Coronary artery (tissue), 2 donors: ENCODE results near the gene CDKL5.
"Not testable (repeated sequence)": the region's sequence is repeated elsewhere in the genome, so short reads cannot be mapped to it uniquely, and the experiment has no call there.

Experiments used
- DNase-seq: peaks from one replicate; pipeline ENCODE4 v3.0.0-alpha.2; 2017; ENCODE audit warnings: low spot score
- H3K27ac ChIP-seq, 2 donors: fragments of 200-600 bp; sonication (generic); one replicate each; pipeline ENCODE4 v1.5.1; 2016 to 2019
- H3K4me3 ChIP-seq: fragments of 200-600 bp; sonication (generic); 2 replicates; pipeline ENCODE4 v1.5.1; 2016; ENCODE audit warnings: mild to moderate bottlenecking, moderate library complexity
- CTCF ChIP-seq: fragments of 200-600 bp; sonication (generic); IDR thresholded peaks from one replicate; pipeline ENCODE4 v1.5.1; 2019; ENCODE audit warnings: antibody characterized with exemption

The CDKL5 gene

DNA sequence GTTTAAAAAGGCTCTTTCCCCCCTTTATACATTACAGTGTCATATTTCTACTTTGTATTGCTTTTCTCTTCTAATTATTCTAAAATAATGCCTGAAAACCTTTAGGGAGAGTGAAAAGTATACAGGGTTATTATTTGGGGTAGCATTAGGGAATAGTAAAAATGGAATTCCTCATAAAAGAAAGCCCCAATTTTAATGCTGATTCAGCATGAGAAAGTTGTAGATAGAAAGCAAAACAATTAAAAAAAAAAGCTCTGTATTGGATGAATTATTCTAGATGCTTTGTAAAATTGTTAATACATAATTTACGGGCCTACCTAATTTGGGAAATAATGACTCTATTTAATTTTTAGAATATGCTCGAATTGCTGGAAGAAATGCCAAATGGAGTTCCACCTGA lies 154.1 kb downstream of the CDKL5 start:
- H3K27ac ChIP-seq: no peak overlapping the region
- H3K4me3 ChIP-seq: no peak overlapping the region
- TF ChIP-seq CTCF: no peak
- DNase-seq: no peak

- TF ChIP-seq CTCF: no peak
These were observed 157.6 kb downstream of the CDKL5 start for GRCh38 chrX:18582910-18583493.

DNA sequence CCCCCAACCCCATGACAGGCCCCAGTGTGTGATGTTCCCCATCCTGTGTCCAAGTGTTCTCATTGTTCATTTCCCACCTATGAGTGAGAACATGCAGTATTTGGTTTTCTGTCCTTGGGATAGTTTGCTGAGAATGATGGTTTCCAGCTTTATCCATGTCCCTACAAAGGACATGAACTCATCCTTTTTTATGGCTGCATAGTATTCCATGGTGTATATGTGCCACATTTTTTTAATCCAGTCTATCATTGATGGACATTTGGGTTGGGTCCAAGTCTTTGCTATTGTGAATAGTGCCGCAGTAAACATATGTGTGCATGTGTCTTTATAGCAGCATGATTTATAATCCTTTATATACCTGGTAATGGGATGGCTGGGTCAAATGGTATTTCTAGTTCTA lies 163.9 kb downstream of the CDKL5 start:
- not testable (repeated sequence) for H3K27ac ChIP-seq, H3K4me3 ChIP-seq, DNase-seq

More at GRCh38 chrX:18582910-18583493, 157.6 kb downstream of the CDKL5 start:
- H3K27ac ChIP-seq: no peak overlapping the region
- no peak for DNase-seq
- no peak overlapping the region for H3K4me3 ChIP-seq

DNA sequence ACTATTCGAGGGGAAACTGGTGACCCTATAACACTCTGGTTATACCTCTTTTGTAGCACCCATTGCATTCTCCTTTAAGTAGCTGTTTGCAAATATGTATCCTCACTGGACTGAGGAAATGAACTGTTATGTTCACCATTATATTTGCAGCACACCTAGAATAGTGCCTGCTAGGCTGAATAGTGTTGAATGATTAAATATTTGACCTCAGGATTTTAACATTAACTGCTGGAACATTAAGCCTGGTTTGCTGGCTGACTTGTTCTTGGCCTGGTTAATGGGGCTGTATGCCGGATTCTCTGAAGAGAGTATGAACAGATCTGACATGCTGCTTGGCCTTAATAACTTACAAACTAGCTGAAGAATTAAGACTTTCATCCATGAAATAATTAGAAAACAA lies 166.4 kb downstream of the CDKL5 start:
- H3K27ac ChIP-seq: no peak overlapping the region
- TF ChIP-seq CTCF: no peak

GRCh38 chrX:18594079-18594478 lies 168.7 kb downstream of the CDKL5 start:
- no peak overlapping the region for H3K4me3 ChIP-seq
- no peak overlapping the region for H3K27ac ChIP-seq
- TF ChIP-seq CTCF: no peak
- DNase-seq: no peak

More for the DNA sequence above, 166.4 kb downstream of the CDKL5 start:
- no peak for DNase-seq
- no peak overlapping the region for H3K4me3 ChIP-seq

DNA sequence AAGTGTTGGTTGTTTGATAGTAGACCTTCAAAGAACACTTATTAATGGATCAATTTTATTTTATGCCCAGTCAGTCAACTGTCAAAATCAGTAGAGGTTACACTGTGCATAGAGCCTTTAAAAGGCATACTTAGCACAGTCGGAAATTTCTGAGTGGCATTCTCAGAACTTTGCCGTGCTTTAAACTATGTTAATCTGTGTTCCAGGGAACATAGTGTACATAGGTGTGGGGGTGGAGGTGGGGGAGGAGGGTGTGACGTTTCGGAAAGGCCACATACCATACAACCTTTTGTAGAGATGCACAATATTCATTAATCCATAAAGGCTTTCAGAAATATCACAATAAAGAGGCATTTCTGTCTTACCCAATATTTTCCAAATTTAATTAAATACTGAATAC lies 170.7 kb downstream of the CDKL5 start:
- no peak for DNase-seq
- Histone ChIP-seq H3K27ac (no peak overlapping the region), H3K4me3 (no peak overlapping the region)
- TF ChIP-seq CTCF: no peak

DNA sequence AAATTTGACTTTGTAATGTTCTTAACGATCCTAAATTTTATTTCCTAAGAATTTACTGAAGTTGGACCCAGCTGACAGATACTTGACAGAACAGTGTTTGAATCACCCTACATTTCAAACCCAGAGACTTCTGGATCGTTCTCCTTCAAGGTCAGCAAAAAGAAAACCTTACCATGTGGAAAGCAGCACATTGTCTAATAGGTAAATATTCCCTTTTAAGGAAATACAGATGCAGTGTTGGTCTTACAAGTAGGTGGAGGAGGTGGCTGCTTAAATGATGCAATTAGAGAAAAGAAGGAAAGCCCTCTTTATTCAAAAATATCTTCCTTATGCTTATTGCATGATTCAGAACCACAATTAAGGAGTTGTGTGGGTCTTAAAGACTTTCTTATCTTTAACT lies 173.0 kb downstream of the CDKL5 start:
- no peak for DNase-seq
- H3K27ac ChIP-seq: no peak overlapping the region
- no peak overlapping the region for H3K4me3 ChIP-seq
- TF ChIP-seq CTCF: no peak

- TF ChIP-seq CTCF: no peak
- DNase-seq: no peak
- Histone ChIP-seq H3K4me3 (no peak overlapping the region), H3K27ac (no peak overlapping the region)
These were observed 182.6 kb downstream of the CDKL5 start for GRCh38 chrX:18607966-18608365.
